Inferior parietal cortex (tissue), 1 donor: ENCODE data around the gene PPM1H.
A peak's percentile ranks its signal among the peaks of the same experiment; 100 is the strongest.

ENCODE experiments used
- DNase-seq: peaks from one replicate; pipeline ENCODE4 v3.0.0-alpha.2; 2016; ENCODE audit errors: extremely low spot score

PPM1H gene

GRCh38 chr12:62799126-62799736, 135.7 kb downstream of the PPM1H start:
- peak; percentile 84 for DNase-seq

GRCh38 chr12:62794218-62794583, 140.7 kb downstream of the PPM1H start:
- no peak for DNase-seq

- DNase-seq, result peak; percentile 96
Measured at GRCh38 chr12:62793256-62794217, 141.4 kb downstream of the PPM1H start.

GRCh38 chr12:62792236-62792870, 142.6 kb downstream of the PPM1H start:
- peak; percentile 48 for DNase-seq

- DNase-seq, result no peak
Measured at GRCh38 chr12:62789851-62790250, 145.1 kb downstream of the PPM1H start.

GRCh38 chr12:62787611-62788010, 147.3 kb downstream of the PPM1H start:
- no peak for DNase-seq

- no peak for DNase-seq
Measured at GRCh38 chr12:62787023-62787422, 147.9 kb downstream of the PPM1H start.

GRCh38 chr12:62785941-62786559, 148.9 kb downstream of the PPM1H start:
- DNase-seq, result no peak

- no peak for DNase-seq
Measured at GRCh38 chr12:62784576-62784975, 150.4 kb downstream of the PPM1H start.

GRCh38 chr12:62783881-62784280, 151.1 kb downstream of the PPM1H start:
- no peak for DNase-seq

GRCh38 chr12:62781136-62781880, 153.6 kb downstream of the PPM1H start:
- no peak for DNase-seq

GRCh38 chr12:62779488-62779887, 155.5 kb downstream of the PPM1H start:
- DNase-seq, result no peak

GRCh38 chr12:62778187-62778586, 156.8 kb downstream of the PPM1H start:
- DNase-seq, result no peak

GRCh38 chr12:62776997-62777396, 158.0 kb downstream of the PPM1H start:
- no peak for DNase-seq

GRCh38 chr12:62776575-62776974, 158.4 kb downstream of the PPM1H start:
- DNase-seq, result no peak

- no peak for DNase-seq
Measured at GRCh38 chr12:62774794-62775193, 160.2 kb downstream of the PPM1H start.

- no peak for DNase-seq
Measured at GRCh38 chr12:62772416-62772955, 162.5 kb downstream of the PPM1H start.

GRCh38 chr12:62771828-62772227, 163.1 kb downstream of the PPM1H start:
- no peak for DNase-seq

- no peak for DNase-seq
Measured at GRCh38 chr12:62770381-62770780, 164.6 kb downstream of the PPM1H start.

GRCh38 chr12:62769076-62769619, 165.8 kb downstream of the PPM1H start:
- no peak for DNase-seq

- no peak for DNase-seq
Measured at GRCh38 chr12:62767946-62768345, 167.0 kb downstream of the PPM1H start.
